Left hindlimb (tissue), 1 donor: ENCODE data around the gene CCDC157.
A peak's percentile ranks its signal among the peaks of the same experiment; 100 is the strongest.
"Not testable (repeated sequence)": the region's sequence is repeated elsewhere in the genome, so short reads cannot be mapped to it uniquely, and the experiment has no call there.

Experiments
- DNase-seq: peaks from one replicate; pipeline ENCODE4 v3.0.0-alpha.2; 2018

Gene CCDC157

GRCh38 chr22:30392661-30393321, 36.0 kb downstream of the CCDC157 start:
- no peak for DNase-seq

GRCh38 chr22:30393322-30393680, 36.5 kb downstream of the CCDC157 start:
- DNase-seq, result no peak

GRCh38 chr22:30393885-30394284, 37.1 kb downstream of the CCDC157 start:
- DNase-seq, result no peak

GRCh38 chr22:30396871-30397655, 40.3 kb downstream of the CCDC157 start, which contains the start of gene SEC14L2:
TSS of gene SEC14L2 (plus strand) at chr22:30397018. CDS start at chr22:30397117, 99 bp downstream.
- DNase-seq, result peak; percentile 74

- DNase-seq, result no peak
Observed at GRCh38 chr22:30397656-30398635, 41.1 kb downstream of the CCDC157 start.

- DNase-seq, result no peak
Observed at GRCh38 chr22:30398685-30399680, 42.2 kb downstream of the CCDC157 start.

GRCh38 chr22:30399718-30400117, 42.9 kb downstream of the CCDC157 start:
- no peak for DNase-seq

- no peak for DNase-seq
Observed at GRCh38 chr22:30400159-30400558, 43.4 kb downstream of the CCDC157 start.

- not testable (repeated sequence) for DNase-seq
Observed at GRCh38 chr22:30401024-30401423, 44.2 kb downstream of the CCDC157 start.

GRCh38 chr22:30402028-30402765, 45.4 kb downstream of the CCDC157 start:
- no peak for DNase-seq

GRCh38 chr22:30402766-30403104, 45.9 kb downstream of the CCDC157 start:
- DNase-seq, result not testable (repeated sequence)

GRCh38 chr22:30404307-30404706, 47.5 kb downstream of the CCDC157 start:
- no peak for DNase-seq

GRCh38 chr22:30405731-30406130, 48.9 kb downstream of the CCDC157 start:
- no peak for DNase-seq

- DNase-seq, result no peak
Observed at GRCh38 chr22:30406400-30406799, 49.6 kb downstream of the CCDC157 start.

- no peak for DNase-seq
Observed at GRCh38 chr22:30408388-30409102, 51.7 kb downstream of the CCDC157 start.

GRCh38 chr22:30411780-30412179, 55.0 kb downstream of the CCDC157 start:
- DNase-seq, result no peak

GRCh38 chr22:30413001-30413400, 56.2 kb downstream of the CCDC157 start:
- DNase-seq, result no peak

- DNase-seq, result no peak
Observed at GRCh38 chr22:30413745-30414524, 57.1 kb downstream of the CCDC157 start.

- no peak for DNase-seq
Observed at GRCh38 chr22:30414525-30415047, 57.8 kb downstream of the CCDC157 start.
